HepG2 (cell line): ENCODE results near the gene THADA. TPM values are rescaled to one million over a fixed set of nuclear protein-coding genes. Genes with fewer than 3 reads are reported as not detected.
A peak's percentile ranks its signal among the peaks of the same experiment; 100 is the strongest.

ENCODE experiments used
- ATF4 ChIP-seq, 2 experiments: fragments of 450-650 bp in 1 of 2; sonication (generic) in 1 of 2; formaldehyde crosslinking; IDR thresholded peaks; 2 replicates each; pipeline versions ENCODE4 v1.5.0 to v1.8.0; 2020 to 2022; ENCODE audit warnings: mild to moderate bottlenecking in 1 of 2, missing genetic modification reagents in 1 of 2
- BHLHE40 ChIP-seq: IDR thresholded peaks from 2 replicates; pipeline ENCODE4 v1.6.1; 2011; ENCODE audit warnings: low read length, improper control_type of control experiment
- CAMTA2 ChIP-seq: sonication (generic); formaldehyde crosslinking; IDR thresholded peaks from 2 replicates; pipeline ENCODE4 v1.4.0; 2020; ENCODE audit warnings: mild to moderate bottlenecking, missing genetic modification reagents, borderline replicate concordance
- FOXO4 ChIP-seq: sonication (generic); formaldehyde crosslinking; conservative IDR thresholded peaks from 2 replicates; pipeline ENCODE4 v1.8.1; 2023; ENCODE audit warnings: missing genetic modification reagents
- KDM1A ChIP-seq: IDR thresholded peaks from 2 replicates; pipeline ENCODE4 v1.6.1; 2016; ENCODE audit warnings: missing compliant biosample characterization
- MTA3 ChIP-seq: sonication (generic); formaldehyde crosslinking; IDR thresholded peaks from 2 replicates; pipeline ENCODE4 v1.4.0; 2020; ENCODE audit warnings: missing genetic modification reagents
- NKX3-1 ChIP-seq: sonication (generic); formaldehyde crosslinking; IDR thresholded peaks from 2 replicates; pipeline ENCODE4 v1.5.0; 2020; ENCODE audit warnings: missing genetic modification reagents
- NONO ChIP-seq, 2 experiments: fragments of 450-650 bp in 1 of 2; sonication (generic) in 1 of 2; formaldehyde crosslinking in 1 of 2; IDR thresholded peaks in 1 of 2; conservative IDR thresholded peaks in 1 of 2; 2 replicates each; pipeline versions ENCODE4 v1.6.1 to v1.8.0; 2017 to 2022; ENCODE audit warnings: mild to moderate bottlenecking in 1 of 2, missing genetic modification reagents in 1 of 2, moderate library complexity in 1 of 2
- SALL2 ChIP-seq: sonication (generic); formaldehyde crosslinking; IDR thresholded peaks from 2 replicates; pipeline ENCODE4 v1.8.1; 2023; ENCODE audit warnings: mild to moderate bottlenecking, missing genetic modification reagents, inconsistent platforms
- STAT6 ChIP-seq: sonication (generic); formaldehyde crosslinking; IDR thresholded peaks from 2 replicates; pipeline ENCODE4 v1.4.0; 2020; ENCODE audit warnings: missing genetic modification reagents, mild to moderate bottlenecking, borderline replicate concordance
- TFE3 ChIP-seq: IDR thresholded peaks from 2 replicates; pipeline ENCODE4 v1.6.1; 2016
- WIZ ChIP-seq: sonication (generic); formaldehyde crosslinking; IDR thresholded peaks from 2 replicates; pipeline ENCODE4 v1.5.1; 2020; ENCODE audit warnings: mild to moderate bottlenecking, missing genetic modification reagents
- ZFP90 ChIP-seq: sonication (generic); formaldehyde crosslinking; IDR thresholded peaks from 2 replicates; pipeline ENCODE4 v1.8.0; 2022; ENCODE audit warnings: missing genetic modification reagents, mild to moderate bottlenecking, inconsistent platforms, borderline replicate concordance
- ZNF264 ChIP-seq: sonication (generic); formaldehyde crosslinking; IDR thresholded peaks from 2 replicates; pipeline ENCODE4 v1.4.0; 2020; ENCODE audit warnings: missing genetic modification reagents
- ZNF34 ChIP-seq: sonication (generic); formaldehyde crosslinking; IDR thresholded peaks from 2 replicates; pipeline ENCODE4 v1.4.0; 2020; ENCODE audit warnings: mild to moderate bottlenecking, missing genetic modification reagents, borderline replicate concordance
- ZNF510 ChIP-seq: sonication (generic); formaldehyde crosslinking; IDR thresholded peaks from 2 replicates; pipeline ENCODE4 v1.4.0; 2020; ENCODE audit warnings: low read depth, mild to moderate bottlenecking, missing genetic modification reagents
- ZNF556 ChIP-seq: sonication (generic); formaldehyde crosslinking; IDR thresholded peaks from 2 replicates; pipeline ENCODE4 v1.4.0; 2020; ENCODE audit warnings: mild to moderate bottlenecking, missing genetic modification reagents, borderline replicate concordance
- ZNF562 ChIP-seq: sonication (generic); formaldehyde crosslinking; IDR thresholded peaks from 2 replicates; pipeline ENCODE4 v1.8.0; 2022; ENCODE audit warnings: missing genetic modification reagents, borderline replicate concordance
- ZNF703 ChIP-seq: sonication (generic); formaldehyde crosslinking; IDR thresholded peaks from 2 replicates; pipeline ENCODE4 v1.5.1; 2020; ENCODE audit warnings: missing genetic modification reagents, mild to moderate bottlenecking, moderate library complexity, borderline replicate concordance
- polyA plus RNA-seq, 8 experiments: library from polyadenylated mRNA; depleted of rRNA in 3 of 8; stranded (reverse) in 7 of 8; unstranded in 1 of 8; fragments of >200 nt; fragmentation: Illumina TruSeq in 4 of 8; extraction: Trizol in 4 of 8; gene quantifications; 2 replicates each; pipeline versions ENCODE4 v1.2.1 to v1.2.3, GENCODE V29; 2011 to 2016; ENCODE audit warnings: low read depth in 4 of 8, missing spikeins in 1 of 8, mixed read lengths in 1 of 8; ENCODE audit not compliant: insufficient read depth in 1 of 8
- total RNA-seq, 5 experiments: library from RNA; depleted of rRNA; stranded (reverse); fragments of >200 nt; fragmentation: Illumina TruSeq; extraction: Trizol; gene quantifications; 2 replicates each; pipeline ENCODE4 v1.2.3, GENCODE V29; 2016; ENCODE audit warnings: low read depth in 1 of 5

Gene THADA
- total and polyA plus RNA-seq, 2 of the 13 experiments (the other 11 are each of a cell fraction or from before 2014, with no cell fraction given) = 12.7 to 21.7 TPM

GRCh38 chr2:43595603-43596412 lies at the start of gene THADA (continued):
- 0 out of 2 replicates have a peak, but pooled peaks have one; percentile 20 for TF ChIP-seq BHLHE40
- TF ChIP-seq ZNF34 (CRISPR knock-in tag) = no peak
- TF ChIP-seq ZFP90 = peak; percentile 79; the same call in 1 of the 2 replicates
- TF ChIP-seq ZNF556 (CRISPR knock-in tag) = peak; percentile 95
- peak in 1 of 2 experiments; percentile 67; a peak in 2 of 4 replicates for TF ChIP-seq ATF4 (CRISPR knock-in tag; IDR thresholded peaks at IDR 0.05)
- no peak for TF ChIP-seq NKX3-1 (CRISPR knock-in tag)
- TF ChIP-seq TFE3 (CRISPR knock-in tag) = peak; percentile 34; the same call in 1 of the 2 replicates
- peak; percentile 49; the same call in 1 of the 2 replicates for TF ChIP-seq SALL2
- TF ChIP-seq ZNF562 (CRISPR knock-in tag) = no peak
- peak; percentile 67; the same call in 1 of the 2 replicates for TF ChIP-seq STAT6 (CRISPR knock-in tag)
- TF ChIP-seq FOXO4 (CRISPR knock-in tag) = no peak
- peak; percentile 58; the same call in 1 of the 2 replicates for TF ChIP-seq CAMTA2 (CRISPR knock-in tag)
- TF ChIP-seq ZNF510 = no peak
- no peak; the same call in 1 of the 2 replicates for TF ChIP-seq ZNF264 (CRISPR knock-in tag)
- TF ChIP-seq WIZ (CRISPR knock-in tag) = no peak; the same call in 1 of the 2 replicates
- TF ChIP-seq MTA3 (CRISPR knock-in tag) = 0 out of 2 replicates have a peak, but pooled peaks have one; percentile 11
- 0 out of 2 replicates have a peak, but pooled peaks have one; percentile 55 for TF ChIP-seq ZNF703 (CRISPR knock-in tag)
- TF ChIP-seq NONO (IDR thresholded peaks at IDR 0.05) = no peak
- TF ChIP-seq NONO (CRISPR knock-in tag; conservative IDR thresholded peaks at IDR 0.05) = peak; percentile 97
- TF ChIP-seq KDM1A = no peak; the same call in 1 of the 2 replicates
